PFSK-1 (cell line): ENCODE data around the gene MPP3.

Experiments used
- FOXP2 ChIP-seq: optimal IDR thresholded peaks from 2 replicates; pipeline ENCODE3; 2011; ENCODE audit warnings: borderline replicate concordance, control low read depth, inconsistent platforms; ENCODE audit not compliant: insufficient read depth; ENCODE audit errors: extremely low read length, extremely low read depth
- POLR2AphosphoS5 ChIP-seq: IDR thresholded peaks from 2 replicates; pipeline ENCODE4 v1.6.1; 2012; ENCODE audit warnings: low read depth, mild to moderate bottlenecking, control low read depth, low read length, moderate library complexity
- REST ChIP-seq, 2 experiments: IDR thresholded peaks; 2 replicates each; pipeline versions ENCODE4 v1.6.1 to v1.8.0; 2011 to 2012; ENCODE audit warnings: low read depth in 2 of 2, low read length in 2 of 2, control low read depth in 1 of 2, inconsistent platforms in 1 of 2, mild to moderate bottlenecking in 1 of 2, moderate library complexity in 1 of 2; ENCODE audit not compliant: insufficient read depth in 1 of 2
- SIN3A ChIP-seq: IDR thresholded peaks from 2 replicates; pipeline ENCODE4 v1.6.1; 2012; ENCODE audit warnings: mild to moderate bottlenecking, low read length, moderate library complexity, borderline replicate concordance; ENCODE audit not compliant: insufficient read depth
- TAF1 ChIP-seq: IDR thresholded peaks from 2 replicates; pipeline ENCODE4 v1.6.1; 2012; ENCODE audit warnings: low read length, control low read depth, borderline replicate concordance; ENCODE audit not compliant: insufficient read depth

GRCh38 chr17:43768943-43769342 is 64.0 kb downstream of the MPP3 start:
- TF ChIP-seq REST (IDR thresholded peaks at IDR 0.05; ENCODE audit: insufficient read depth in 1 of 2, low read depth in 2 of 2, low read length in 2 of 2) (no peak), TAF1 (no peak), SIN3A (no peak), POLR2AphosphoS5 (no peak), FOXP2 (no peak)
